ENCODE measurements around the gene LDLR.

The LDLR gene

GRCh38 chr19:11089254-11090013, at the start of gene LDLR:
Gene LDLR, plus strand, starts transcription at chr19:11089463. Its CDS starts 86 bp downstream, at chr19:11089549.
- DNase-seq: peak; percentile 94

- no peak for DNase-seq
Measured at GRCh38 chr19:11041194-11041593, 48.1 kb upstream of the LDLR start.

GRCh38 chr19:11041966-11042627, 47.2 kb upstream of the LDLR start:
- no peak for DNase-seq

DNA sequence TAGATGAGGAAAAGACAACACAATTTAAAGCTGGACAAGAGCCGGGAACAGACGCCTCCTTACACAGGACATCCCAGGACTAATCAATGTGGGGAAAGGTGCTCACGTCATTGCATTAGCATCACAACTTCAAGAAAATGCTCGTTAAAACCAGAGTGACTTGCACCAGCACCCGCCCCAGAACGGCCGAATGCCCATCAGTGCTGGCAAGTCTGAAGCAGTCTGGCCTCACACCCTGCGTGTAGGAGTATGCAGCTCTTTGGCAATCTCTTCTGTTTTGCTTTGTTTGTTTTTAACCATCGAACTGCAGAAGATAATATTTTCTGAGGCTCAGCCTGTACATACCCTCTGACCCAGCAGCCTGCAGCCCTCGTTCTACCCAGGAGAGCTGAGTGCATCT, 44.8 kb upstream of the LDLR start:
- DNase-seq: no peak

DNA sequence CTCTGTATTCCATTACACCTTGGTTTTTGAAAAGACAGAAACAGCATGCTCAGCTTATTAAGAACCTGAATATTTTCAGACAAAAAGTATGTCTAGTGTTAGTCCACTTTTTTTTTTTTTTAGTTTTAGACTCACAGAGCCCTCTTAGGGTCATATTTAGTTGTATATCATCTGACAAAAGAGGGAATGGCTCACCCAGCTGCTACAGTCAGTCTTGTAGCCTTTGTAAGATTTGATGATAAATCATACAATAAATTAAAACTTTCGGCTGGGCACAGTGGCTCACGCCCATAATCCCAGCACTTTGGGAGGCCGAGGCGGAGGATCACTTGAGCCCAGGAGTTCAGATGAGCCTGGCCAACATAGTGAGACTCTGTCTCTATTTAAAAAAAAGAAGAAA, 43.7 kb upstream of the LDLR start:
- DNase-seq: no peak

DNA sequence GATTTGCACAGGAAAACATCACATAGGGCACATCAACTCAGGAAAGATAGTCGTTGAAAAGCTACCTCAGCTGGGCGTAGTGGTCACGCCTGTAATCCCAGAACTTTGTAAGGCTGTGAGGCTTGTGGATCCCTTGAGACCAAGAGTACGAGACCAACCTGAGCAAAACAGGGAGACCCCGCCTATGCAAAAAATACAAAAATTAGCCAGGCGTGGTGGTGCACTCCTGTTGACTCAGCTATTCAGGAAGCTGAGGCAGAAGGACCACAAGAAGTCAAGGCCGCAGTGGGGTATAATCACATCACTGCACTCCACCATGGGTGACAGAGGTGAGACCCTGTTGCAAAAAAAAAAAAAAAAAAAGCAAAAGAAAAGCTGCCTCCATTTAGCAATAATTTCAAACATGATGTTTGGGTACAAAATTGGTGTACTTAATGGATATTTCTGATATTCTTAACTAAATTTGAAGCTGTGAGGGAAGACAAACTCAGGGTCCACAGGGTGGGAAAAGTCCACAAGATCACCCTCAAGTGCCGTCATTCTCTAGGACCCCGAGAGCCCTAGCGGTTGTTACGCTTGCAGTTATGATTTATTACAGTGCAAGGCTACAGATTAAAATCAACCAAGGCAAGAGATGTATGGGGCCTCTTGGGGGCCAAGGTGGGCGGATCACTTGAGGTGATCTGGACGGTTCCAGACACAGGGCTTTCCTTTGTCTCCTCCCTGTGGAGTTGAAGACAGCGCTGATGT, 42.5 kb upstream of the LDLR start:
- DNase-seq: no peak

DNA sequence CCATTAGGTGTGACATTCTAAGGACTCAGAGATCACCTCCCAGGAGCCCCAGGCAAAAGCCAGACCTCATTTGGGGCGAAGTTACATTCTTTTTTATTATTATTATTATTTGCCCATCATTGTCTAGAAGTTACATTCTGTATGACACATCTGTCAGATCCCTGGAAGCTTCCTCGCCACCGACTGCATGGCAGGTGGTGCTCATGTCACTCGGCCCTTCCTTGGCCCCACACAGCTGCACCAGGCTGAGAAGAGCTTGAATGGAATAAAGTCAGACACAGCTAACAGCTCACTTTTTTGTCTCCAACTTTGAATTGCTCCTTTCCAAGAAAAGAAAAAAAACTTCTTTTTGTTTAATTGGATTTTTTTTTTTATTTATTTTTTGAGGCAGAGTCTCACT, 41.4 kb upstream of the LDLR start:
- DNase-seq: no peak

- DNase-seq: no peak
Measured at GRCh38 chr19:11050323-11051114, 38.7 kb upstream of the LDLR start.

GRCh38 chr19:11053817-11054195, 35.5 kb upstream of the LDLR start:
- no peak for DNase-seq

GRCh38 chr19:11054200-11054599, 35.1 kb upstream of the LDLR start:
- no peak for DNase-seq

GRCh38 chr19:11054628-11055027, 34.6 kb upstream of the LDLR start:
- no peak for DNase-seq

DNA sequence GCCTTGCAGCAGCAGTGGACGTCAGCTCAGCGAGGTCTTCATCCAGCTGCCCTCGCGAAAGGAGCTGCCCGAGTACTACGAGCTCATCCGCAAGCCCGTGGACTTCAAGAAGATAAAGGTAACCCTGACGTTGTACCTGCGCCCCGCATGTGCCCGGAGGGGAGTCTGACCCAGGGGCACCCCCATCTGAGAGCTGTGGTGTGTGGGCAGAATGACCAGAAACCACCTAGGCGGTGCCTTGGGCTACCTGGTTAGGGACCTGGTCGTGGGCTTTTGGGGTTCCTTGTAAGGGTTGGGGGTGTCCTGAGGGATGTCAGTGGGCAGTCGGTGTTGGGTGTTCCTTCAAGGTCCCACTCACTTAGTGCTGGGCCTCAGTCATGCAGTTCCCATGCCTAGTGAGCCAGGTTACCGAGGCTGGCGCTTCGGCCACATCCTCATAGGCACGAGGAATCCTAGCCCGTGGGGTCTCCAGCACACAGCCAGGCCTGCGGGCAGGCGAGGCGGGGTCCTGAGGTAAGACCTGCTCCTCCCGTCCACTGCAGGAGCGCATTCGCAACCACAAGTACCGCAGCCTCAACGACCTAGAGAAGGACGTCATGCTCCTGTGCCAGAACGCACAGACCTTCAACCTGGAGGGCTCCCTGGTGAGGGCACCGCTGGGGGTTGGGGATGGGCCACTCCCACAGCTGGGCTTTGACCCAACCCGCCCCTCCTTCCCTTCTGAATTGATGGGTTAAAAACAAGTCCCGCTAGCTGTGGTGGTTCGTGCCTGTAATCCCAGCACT, 30.8 kb upstream of the LDLR start:
- no peak for DNase-seq

DNA sequence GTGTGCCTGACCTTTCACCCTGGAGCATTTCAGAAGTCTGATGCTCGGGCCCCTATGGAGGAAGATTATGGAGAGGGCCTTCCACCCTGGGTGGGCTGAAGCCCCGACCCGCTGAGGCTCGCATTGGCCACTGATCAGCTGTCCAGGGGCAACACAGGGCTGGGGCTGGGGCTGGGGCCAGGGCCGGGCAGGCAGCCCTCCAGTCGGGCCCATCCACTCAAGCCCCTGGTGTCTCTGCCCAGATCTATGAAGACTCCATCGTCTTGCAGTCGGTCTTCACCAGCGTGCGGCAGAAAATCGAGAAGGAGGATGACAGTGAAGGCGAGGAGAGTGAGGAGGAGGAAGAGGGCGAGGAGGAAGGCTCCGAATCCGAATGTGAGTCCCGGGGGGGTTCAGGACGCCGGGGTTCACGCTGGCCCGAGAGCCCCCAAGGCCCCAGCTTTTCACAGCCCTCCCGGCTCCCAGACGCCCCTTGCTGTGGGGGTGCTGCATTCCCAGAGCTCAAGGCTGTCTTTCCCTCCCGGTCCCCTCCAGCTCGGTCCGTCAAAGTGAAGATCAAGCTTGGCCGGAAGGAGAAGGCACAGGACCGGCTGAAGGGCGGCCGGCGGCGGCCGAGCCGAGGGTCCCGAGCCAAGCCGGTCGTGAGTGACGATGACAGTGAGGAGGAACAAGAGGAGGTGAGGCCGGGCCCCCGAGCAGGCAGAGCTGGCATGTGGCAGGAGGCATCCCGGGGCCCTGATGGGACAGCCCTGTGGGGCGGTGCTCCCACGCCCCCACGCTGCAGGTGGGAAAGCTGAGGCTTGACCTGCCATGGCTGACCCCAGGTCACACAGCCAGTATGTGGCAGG, 29.5 kb upstream of the LDLR start:
- no peak for DNase-seq

DNA sequence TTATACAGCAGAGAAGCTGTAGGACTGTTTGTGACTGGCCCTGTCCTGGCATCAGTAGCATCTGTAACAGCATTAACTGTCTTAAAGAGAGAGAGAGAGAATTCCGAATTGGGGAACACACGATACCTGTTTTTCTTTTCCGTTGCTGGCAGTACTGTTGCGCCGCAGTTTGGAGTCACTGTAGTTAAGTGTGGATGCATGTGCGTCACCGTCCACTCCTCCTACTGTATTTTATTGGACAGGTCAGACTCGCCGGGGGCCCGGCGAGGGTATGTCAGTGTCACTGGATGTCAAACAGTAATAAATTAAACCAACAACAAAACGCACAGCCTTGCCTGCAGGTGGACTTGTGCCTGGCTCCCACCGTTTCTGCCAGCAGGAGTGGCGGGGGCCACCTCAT, 27.3 kb upstream of the LDLR start:
- no peak for DNase-seq

DNA sequence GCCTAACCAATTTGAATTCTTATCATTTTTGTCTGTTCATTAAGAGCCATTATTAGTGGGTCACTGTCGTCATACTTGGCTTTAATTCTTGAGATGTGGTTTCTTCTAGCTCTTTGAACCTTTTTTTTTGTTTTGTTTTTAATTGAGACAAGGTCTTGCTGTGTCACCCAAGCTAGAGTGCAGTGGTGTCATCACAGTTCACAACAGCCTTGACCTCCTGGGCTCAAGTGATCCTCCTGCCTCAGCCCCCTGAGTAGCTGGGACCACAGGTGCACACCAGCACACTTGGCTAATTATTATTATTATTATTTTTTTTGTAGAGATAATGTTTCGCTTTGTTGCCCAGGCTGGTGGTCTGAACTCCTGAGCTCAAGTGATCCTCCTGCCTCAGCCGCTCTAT, 25.8 kb upstream of the LDLR start:
- no peak for DNase-seq

DNA sequence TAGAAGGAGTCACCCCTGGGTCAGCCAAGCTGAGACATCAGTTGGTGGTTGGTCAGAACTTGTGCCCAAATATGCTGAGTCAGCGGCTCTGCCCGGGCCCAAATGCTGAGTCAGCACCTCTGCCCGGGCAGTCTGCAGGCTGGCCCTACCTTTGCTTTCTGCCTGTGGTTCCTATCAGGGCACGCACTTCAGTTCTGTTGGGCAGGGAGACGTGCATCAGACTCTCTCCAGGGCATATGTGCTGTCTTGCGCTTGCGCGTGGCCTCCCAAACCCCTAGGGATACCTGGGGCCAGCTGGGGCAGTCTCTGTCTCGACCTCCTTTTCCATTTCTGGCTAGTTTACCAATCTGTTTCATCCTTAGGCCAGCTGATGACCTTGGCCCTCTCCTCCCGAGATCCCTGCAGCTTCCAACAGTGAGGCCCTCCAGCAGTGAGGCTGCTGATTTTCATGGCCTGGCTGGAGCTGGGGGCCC, 24.4 kb upstream of the LDLR start:
- no peak for DNase-seq

GRCh38 chr19:11066326-11066725, 22.9 kb upstream of the LDLR start:
- DNase-seq: no peak

- no peak for DNase-seq
Measured at GRCh38 chr19:11067356-11068113, 21.7 kb upstream of the LDLR start.

GRCh38 chr19:11069561-11069960, 19.7 kb upstream of the LDLR start:
- no peak for DNase-seq

- no peak for DNase-seq
Measured at GRCh38 chr19:11070123-11070522, 19.1 kb upstream of the LDLR start.

All from activated CD4-positive, alpha-beta T cell treated with anti-CD3 and anti-CD28 coated beads, Interleukin-2, amount 50 U/mL, for 16 hours (primary cell).